GM10248 (cell line): ENCODE data around the gene LDLRAD2.

Experiments used
- CTCF ChIA-PET: fragments of 300-600 bp; sonication (Branson Sonifier 250); formaldehyde crosslinking; extraction: SDS; loops from one replicate; lab custom pipeline; 2021; ENCODE audit warnings: antibody characterized with exemption; lab: Yijun Ruan, JAX
- POLR2A ChIA-PET: fragments of 350-650 bp; sonication (Branson Sonifier 250); formaldehyde crosslinking; extraction: SDS; loops from one replicate; lab custom pipeline; 2020; ENCODE audit warnings: antibody characterized with exemption; lab: Yijun Ruan, JAX
- DNase-seq: peaks from one replicate; pipeline ENCODE4 v3.0.0; 2012; ENCODE audit errors: extremely low spot score
- TF ChIP-seq, protein P1 (sequence below): IDR thresholded peaks from 2 replicates; pipeline ENCODE4 v1.5.1; 2012; ENCODE audit warnings: mild to moderate bottlenecking, low read depth; ENCODE audit errors: extremely low read depth, missing control alignments, control extremely low read depth

LDLRAD2 gene

DNA sequence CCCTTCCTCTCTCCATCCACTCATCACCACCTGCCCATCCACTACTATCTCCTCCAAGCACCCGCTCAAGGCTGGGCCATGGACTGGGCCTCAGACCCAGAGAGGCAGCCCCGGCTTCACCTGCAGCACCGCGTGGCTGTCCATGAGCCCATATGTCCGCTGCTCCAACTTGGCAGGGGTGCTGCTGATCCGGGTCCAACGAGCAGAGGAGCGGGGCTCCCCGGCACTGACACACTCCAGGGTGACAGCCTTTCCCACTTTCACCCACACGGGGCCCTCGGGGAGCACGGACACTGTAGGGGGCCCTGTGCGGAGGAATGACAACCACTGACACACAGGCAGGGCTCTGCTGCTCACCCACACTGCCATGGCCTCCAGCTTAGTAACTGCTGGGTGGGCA is 28.9 kb downstream of the LDLRAD2 start:
- DNase-seq = no peak
- TF ChIP-seq, protein P1, sequence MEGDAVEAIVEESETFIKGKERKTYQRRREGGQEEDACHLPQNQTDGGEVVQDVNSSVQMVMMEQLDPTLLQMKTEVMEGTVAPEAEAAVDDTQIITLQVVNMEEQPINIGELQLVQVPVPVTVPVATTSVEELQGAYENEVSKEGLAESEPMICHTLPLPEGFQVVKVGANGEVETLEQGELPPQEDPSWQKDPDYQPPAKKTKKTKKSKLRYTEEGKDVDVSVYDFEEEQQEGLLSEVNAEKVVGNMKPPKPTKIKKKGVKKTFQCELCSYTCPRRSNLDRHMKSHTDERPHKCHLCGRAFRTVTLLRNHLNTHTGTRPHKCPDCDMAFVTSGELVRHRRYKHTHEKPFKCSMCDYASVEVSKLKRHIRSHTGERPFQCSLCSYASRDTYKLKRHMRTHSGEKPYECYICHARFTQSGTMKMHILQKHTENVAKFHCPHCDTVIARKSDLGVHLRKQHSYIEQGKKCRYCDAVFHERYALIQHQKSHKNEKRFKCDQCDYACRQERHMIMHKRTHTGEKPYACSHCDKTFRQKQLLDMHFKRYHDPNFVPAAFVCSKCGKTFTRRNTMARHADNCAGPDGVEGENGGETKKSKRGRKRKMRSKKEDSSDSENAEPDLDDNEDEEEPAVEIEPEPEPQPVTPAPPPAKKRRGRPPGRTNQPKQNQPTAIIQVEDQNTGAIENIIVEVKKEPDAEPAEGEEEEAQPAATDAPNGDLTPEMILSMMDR = no peak

DNA sequence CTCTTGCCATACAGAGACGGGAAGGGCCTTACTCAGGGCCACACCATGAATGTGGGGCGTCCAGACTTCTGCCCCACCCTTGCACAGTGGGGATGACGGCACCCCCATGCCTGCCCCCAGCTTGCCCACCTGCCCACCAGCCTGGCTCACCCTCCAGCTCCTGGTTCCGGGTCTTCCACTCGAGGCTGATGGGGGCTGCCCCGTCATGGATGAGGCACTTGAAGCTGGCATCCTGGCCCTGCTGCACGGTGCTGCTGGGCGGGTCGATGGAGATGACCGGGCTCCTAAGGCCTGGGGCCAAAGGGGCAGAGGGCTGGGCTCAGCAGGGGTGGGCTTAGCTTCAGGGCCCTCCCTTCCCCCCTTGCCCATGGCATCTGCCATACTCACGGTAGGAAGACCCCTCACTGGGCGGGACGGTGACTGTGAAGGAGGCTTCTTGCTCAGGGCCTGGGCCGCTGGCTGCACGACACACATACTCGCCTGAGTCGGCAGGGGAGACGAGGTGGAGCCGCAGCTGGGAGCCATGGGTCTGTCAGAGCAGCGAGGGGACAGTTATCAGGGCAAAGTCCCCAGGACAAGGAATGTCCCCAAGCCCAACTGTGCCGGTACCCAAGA is 29.9 kb downstream of the LDLRAD2 start:
- ChIA-PET POLR2A (no interaction called here), CTCF (no interaction called here)
- TF ChIP-seq, protein P1 = no peak
- DNase-seq = no peak

More for the DNA sequence above, 28.9 kb downstream of the LDLRAD2 start:
- ChIA-PET POLR2A (no interaction called here), CTCF (interaction anchor here (1.5 kb wide), 1 partner anchor 8 kb away, joined by 4 read pairs; no protein-coding TSS in a partner anchor)

DNA sequence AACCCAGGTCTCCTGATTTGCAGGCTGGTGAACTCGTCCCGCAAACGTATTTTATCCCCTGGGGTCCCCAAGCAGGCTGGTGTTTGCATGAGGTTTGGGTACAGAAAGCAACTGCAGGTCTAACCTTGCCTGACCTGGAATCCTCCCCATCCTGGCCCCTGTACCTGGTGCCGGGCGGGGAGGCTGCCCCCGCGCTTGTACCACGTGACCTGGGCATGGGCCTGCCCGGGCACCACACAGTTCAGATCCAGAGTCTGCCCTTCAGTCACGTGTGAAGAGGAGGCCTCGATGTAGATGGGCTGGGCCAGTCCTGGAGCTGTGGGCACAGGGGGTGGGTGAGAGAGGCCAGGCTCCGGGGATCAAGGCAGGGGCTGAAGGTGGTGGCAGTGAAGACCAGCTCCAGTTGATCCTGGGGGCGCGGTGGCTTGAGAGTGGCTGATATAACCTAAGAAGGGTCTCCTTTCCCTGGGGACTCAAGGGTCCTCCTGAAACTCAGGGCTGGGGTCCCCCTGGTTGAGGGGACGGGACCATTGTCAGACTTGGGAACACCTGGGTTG is 30.6 kb downstream of the LDLRAD2 start:
- CTCF ChIA-PET = no interaction called here
- DNase-seq = no peak
- TF ChIP-seq, protein P1 = no peak
- POLR2A ChIA-PET = no interaction called here

DNA sequence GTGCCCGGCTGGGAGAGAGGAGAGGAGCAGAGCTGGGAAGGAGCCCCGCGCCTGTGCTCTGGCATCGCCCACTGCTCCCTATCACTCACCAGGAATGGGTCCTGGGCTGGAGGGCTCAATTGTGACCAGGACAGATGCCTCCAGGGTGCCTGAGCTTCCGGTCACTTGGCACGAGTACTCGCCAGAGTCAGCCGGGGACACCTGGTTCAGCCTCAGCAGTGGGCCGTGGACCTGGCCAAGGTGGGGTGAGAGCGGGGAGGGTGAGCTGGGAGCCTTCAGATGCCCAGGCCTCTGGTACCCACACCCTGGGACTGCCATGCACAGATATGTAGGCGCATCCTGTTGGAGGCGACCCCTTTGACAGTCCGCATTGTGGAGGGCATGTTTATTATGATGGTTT is 31.1 kb downstream of the LDLRAD2 start:
- TF ChIP-seq, protein P1 = no peak
- no peak for DNase-seq
- POLR2A ChIA-PET = no interaction called here

DNA sequence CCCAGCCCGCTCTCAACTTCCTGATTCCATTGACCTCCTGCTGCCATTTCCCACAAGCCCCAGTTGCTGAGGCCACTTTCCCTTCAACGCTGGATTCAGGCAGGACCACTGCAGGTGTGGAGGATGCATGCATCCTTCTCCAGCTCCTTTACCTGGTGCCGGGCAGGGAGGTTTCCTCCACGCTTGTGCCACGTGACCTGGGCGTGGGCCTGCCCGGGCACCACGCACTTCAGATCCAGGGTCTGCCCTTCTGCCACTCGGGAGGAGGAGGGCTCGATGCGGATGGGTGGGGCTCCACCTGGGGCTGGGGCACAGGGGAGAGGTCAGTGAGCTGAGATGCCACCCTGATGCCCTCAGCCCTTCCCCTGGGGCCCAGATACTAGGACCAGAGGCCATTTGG is 31.9 kb downstream of the LDLRAD2 start:
- ChIA-PET CTCF (no interaction called here), POLR2A (no interaction called here)
- DNase-seq = no peak
- TF ChIP-seq, protein P1 = no peak

More for the DNA sequence above, 31.1 kb downstream of the LDLRAD2 start:
- CTCF ChIA-PET = no interaction called here

DNA sequence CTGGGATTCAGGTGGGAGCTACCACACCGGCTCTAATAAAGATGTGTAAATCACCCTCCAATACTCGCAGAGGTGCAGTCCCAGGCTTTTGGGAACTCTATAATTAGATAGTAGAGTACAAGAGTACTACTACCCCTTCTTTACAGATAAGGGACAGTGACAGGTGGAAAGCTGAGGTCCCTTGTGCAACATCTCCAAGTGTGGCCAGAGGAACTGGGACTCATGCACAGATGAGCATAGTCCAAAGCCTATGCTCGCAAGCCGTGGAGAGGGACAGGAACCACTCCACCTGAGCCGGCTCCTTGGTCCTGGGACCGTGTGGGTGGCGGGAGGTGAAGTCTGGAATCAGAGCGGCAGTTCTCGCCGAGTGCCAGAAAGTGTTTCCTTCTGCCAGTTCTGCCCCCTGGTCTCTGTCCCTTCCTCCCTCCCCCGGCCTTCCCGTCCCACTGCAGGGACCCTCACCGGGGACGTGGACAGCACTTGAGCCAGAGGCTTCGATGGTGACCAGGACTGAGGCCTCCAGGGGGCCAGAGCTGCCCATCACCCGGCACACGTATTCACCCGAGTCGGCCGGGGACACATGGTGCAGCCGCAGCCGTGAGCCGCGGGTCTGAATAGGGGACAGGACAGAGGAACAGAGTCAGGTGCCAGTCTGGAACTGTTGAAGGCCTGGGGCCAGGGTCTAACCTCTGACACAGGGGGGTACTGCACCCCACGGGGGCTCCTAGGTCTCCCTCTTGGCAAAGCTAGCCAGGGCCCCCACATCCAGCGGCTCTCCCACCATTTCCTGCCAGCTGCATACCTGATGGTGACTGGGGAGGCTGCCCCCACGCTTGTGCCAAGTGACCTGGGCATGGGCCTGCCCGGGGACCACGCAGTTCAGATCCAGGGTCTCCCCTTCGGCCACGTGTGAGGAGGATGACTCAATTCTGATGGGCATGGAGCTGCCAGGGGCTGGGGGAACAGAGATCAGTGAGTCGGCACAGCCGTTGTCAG is 33.9 kb downstream of the LDLRAD2 start:
- TF ChIP-seq, protein P1 = no peak
- CTCF ChIA-PET = no interaction called here
- POLR2A ChIA-PET = no interaction called here
- DNase-seq = no peak
